DMS153 (cell line): ENCODE results near the gene LIN54.
A peak's percentile ranks its signal among the peaks of the same experiment; 100 is the strongest.
"Not testable (repeated sequence)": the region's sequence is repeated elsewhere in the genome, so short reads cannot be mapped to it uniquely, and the experiment has no call there.

Experiments
- DNase-seq: peaks from one replicate; lab custom pipeline; 2025; lab: John Stamatoyannopoulos, UW

The LIN54 gene

DNA sequence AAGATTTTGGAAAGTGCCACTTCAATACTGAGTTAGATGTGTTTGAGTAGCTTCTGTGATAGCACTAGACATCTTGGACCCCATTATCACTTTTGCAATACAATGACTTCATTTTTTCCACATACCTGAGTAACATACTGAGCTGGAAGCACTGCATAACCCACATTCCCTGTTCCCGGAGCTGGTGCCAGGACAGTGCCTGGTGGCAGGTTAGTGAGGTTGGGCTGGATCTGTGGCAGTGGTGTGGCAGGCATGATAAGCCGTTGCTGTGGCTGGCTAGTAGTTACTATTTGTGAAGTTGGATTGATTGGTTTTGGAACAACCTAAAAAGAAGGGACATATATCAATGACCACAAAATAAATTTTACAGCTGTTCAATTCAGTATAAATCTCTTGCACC is 71.2 kb downstream of the LIN54 start:
- DNase-seq: no peak

DNA sequence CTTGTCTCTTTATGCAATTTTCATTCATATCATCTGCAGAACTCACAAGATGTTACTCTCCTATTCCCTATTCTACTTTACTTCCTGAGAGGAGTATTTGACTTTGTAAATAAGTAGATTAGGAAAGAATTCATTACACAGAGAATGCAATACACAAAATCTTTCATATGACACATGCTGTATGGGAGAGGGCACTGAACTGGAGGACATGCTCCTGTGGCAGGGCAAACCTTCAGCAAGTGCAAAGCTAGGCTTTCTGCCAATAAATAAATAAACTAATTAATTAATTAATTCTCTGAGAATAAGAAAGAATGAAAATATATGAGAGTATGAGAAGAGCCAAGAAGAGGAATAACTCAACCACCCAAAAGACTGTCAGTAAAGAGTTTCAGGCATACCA is 76.2 kb downstream of the LIN54 start:
- no peak for DNase-seq

DNA sequence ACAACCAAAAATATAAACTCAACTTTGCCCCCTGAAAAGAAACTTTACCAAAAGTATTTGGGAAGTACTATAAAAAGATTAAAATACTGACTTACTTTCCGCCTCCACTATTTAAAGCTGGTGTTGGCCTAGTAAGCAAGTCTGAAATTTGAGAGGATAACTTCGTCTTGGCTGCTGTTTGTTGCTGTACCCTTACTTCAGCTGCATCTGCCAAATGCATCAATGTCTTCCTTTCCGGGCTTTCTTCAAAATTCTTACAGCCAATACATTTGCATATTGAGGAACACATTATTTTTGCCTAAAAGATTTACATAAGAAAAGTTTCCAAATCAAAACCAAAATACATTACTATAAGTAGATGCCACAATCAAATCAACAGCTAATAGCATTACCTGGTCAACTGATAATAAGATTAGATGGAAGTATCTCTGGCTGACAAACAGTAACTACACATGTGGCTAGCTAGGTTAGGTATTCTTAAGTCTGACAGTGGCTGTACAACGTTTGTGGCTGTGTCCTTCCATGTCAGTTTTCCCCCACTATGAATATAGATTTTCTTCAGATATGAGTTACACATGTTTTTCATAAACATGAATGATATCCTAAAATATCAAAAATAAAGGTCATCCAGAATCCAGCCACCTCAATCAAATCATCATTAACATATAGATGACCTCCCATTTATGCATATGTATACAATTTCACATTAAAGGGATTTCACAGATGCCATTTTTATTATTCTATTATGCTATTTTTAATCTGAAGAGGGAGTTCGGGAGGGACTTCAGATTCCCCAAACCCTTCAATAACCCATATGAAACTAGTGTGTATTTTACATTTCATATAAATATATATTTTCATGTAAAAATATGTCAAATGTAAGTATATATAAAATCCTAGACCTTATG is 79.5 kb downstream of the LIN54 start:
- DNase-seq: no peak

DNA sequence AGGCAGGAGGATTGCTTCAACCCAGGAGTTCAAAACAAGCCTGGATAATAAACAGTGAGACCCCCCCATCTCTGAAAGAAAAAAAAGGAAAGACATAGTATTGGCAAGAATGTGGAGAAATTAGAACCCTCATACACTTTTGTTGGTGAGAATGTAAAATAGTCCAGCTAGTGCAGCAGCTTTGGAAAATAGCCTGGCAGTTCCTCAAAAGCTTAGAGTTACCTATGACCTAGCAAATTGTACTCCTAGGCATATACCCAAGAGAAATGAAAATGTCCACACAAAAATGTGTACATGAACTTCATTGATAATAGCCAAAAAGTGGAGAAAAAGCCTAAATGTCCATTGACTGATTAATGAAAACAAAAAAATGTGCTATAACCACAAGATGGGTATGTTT is 88.8 kb downstream of the LIN54 start:
- no peak for DNase-seq

DNA sequence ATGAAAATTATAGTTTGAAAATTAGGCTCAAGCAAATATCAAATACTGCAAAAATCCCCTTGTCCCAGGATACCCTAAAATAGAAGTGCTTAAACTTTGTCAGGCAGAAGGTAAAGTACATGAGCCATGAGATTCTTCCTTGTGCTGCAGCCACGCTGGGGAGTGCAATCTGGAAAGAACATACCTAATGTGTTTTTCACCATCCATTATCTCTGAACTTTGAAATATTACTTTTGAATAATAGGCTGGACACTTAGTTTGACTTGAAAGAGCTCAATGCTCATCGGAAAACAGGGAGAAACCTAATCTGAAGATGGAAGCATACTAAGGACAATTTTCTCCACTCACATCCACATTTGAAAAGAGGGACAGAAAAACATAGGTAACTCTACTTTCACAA is 91.2 kb downstream of the LIN54 start:
- no peak for DNase-seq

DNA sequence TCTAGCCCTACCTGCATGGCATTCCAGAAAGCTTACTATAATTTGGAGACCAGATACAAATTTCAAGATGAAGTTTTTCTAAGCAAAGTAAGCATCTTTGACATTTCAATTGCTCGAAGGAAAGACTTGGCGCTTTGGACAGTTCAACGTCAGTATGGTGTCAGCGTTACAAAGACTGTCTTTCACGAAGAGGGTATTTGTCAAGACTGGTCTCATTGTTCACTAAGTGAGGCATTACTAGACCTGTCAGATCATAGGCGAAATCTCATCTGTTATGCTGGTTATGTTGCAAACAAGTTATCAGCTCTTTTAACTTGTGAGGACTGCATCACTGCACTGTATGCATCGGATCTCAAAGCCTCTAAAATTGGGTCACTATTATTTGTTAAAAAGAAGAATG is 92.5 kb downstream of the LIN54 start:
- no peak for DNase-seq

DNA sequence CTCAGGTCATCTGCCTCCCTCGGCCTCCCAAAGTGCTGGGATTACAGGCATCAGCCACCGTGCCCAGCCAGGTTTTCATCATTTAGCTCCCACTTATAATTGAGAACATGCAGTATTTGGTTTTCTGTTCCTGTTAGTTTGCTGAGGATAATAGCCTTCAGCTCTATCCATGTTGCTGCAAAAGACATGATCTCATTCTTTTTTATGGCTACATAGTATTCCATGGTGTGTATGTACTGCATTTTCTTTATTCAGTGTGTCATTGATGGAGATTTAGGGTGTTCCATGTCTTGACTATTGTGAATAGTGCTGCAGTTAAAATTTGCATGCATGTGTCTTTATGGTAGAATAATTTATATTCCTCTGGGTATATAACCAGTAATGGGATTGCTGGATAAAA is 96.7 kb downstream of the LIN54 start:
- not testable (repeated sequence) for DNase-seq

DNA sequence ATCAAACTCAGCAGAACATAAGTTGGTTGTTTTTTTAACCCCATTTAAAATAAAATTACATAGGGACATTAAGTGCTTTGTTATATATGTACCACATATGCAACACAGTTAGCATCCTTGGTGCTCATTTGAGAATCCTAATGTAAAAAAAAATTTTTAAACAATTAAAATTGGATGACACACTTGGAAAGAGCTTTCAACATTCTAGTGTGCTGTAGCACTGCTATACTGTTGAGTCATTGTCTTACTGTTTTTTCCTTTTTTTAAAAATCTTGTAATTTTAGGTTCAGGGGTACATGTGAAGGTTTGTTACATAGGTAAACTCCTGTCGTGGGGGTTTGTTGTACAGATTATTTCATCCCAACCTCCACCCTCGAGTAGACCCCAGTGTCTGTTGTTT is 97.3 kb downstream of the LIN54 start:
- no peak for DNase-seq

DNA sequence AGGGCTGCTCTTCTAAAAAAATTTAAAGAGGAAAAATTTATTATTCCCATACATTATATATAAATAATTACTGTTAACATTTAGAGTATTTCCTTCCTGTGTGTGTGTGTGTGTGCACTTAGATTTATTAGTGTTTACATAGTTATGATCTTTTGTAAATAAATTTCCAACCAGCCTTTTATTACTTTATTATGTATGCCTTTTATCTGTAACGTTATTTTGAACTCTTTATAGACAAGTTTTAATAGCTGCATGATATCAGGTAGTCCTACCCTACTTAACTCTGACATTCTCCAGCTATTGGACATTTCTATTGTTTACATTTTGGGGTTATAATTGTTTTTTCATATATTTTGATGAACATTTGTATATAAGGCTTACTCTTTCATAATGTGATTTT is 101.3 kb downstream of the LIN54 start:
- DNase-seq: no peak

DNA sequence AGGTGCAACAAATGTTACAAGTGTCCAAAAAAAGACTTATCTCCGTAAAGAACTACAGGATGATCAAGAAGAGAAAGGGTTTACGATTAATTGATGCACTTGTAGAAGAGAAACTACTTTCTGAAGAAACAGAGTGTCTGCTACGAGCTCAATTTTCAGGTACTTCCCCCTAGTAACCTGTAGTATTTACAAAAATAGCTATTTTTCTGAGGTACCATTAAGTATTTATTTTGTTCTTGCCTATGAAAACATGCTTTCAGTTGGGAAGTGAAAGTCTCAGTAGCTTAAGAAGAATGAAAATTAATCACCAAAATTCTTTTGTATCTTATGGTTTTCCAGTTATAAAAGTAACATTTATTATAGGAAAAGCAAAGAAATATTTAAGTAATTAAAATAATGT is 104.2 kb downstream of the LIN54 start:
- no peak for DNase-seq

DNA sequence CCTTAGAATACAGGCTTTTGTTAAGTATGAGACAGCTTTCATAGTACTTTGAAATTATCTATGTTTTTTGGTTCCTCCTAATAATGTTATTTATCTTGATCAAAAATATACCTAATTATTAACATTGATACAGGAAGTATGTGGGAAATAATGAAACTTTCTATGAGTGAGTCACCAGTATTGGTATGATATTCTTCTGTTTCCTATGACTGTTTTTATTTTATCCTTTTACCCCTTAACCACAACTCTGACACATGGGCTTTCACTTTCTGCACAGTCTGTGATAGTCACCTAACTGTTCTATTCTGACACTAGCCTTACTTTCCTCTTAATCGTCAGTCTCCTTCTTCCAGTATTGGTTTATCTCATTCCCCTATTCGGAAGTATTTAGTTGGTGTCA is 105.4 kb downstream of the LIN54 start:
- no peak for DNase-seq

DNA sequence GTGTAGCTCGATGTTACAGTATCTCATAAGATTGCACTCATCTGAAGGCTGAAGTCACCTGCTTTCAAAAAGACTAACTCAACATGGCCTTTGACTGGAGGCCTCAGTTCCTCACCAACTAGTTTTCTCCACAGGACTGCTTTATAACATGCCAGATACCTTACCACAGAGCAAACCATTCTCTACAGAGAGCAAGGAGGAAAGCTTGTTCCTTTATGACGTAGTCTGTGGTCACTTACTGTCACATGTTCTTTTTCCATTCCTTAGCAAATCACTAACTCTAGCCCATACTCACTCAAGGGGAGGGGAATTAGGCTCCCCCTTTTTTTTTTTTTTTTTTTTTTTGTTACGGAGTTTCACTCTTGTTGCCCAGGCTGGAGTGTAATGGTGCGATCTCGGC is 106.9 kb downstream of the LIN54 start:
- DNase-seq: no peak

DNA sequence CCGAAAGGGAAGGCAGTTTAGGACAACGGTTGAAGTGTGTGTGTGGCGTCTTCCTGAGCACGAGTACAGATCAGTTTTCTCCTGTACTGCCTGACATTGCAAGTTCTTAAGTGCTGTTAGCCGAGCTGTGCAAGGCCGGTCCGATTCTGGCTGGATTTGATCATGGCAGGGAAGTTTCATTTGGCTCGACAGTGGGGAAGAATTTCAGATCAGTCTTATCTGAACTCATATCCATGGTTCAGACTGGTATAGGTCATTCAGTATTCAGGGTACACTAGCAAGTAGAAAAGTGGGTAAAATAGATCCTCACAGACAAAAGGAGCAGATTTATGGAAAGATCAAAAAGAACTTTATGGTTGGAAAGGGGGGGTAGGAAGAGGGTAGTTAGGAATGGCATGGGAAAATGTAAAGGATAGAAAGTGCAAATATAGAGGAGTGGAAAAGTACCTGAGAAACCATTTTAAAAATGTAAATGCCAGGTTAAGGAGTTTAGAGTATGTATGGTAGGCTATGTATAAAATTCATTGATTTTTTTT is 109.4 kb downstream of the LIN54 start:
- no peak for DNase-seq

DNA sequence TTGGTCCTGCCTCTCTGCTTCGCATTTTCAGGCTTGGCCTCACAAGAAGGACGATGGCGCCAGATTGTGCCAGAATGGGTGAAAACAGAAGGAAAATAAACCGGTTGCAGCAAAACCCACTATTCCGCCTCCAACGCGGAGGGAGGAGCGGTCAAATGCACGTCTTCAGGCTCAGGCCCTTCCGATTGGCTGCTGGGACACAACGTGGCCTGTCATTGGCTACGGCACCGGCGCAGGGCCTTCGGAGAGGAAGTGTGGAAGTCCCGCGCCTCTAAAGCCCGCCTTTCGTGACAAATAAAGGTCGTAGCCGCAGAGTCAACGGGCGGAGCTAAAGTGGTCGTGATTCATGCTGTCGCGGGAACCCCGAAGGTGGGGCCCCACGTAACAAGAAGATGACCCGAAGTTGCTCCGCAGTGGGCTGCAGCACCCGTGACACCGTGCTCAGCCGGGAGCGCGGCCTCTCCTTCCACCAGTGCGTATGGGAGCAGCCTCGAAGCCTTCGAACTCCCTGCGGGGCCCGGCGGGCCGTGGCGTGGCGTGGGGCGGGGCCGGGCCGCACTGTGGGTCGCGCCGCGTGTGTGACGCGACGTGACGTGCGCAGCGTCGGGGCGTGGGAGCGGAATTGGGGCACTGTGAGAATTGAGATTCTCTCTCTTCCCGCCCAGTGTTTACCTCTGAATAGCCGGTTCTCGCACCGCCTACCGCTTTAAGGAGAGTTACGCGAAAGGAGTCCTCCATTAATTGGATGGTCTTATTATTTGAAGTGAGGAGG is 110.0 kb downstream of the LIN54 start, which contains the start of gene THAP9:
Gene THAP9, plus strand, starts transcription at position 325 of the 772 bp plus-strand sequence. Its CDS starts 68 bp downstream, at position 393.
- peak; percentile 98 for DNase-seq

DNA sequence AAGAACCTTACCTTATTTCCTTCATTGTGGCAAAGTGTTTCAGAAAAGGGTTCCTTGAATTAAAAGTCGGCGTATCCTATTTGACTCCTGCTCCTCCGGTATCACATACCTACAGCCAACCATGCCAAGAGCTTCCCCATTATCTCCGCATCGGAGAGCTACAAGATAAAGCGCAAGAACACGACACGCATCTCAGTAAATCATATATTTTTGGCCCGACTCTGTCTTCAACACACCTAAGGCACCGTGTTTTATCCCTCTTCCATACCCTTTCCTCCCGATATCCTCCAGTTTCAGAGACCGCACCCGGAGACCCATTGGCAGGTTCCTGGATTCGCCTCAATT is 110.6 kb downstream of the LIN54 start:
- DNase-seq: peak; percentile 40

DNA sequence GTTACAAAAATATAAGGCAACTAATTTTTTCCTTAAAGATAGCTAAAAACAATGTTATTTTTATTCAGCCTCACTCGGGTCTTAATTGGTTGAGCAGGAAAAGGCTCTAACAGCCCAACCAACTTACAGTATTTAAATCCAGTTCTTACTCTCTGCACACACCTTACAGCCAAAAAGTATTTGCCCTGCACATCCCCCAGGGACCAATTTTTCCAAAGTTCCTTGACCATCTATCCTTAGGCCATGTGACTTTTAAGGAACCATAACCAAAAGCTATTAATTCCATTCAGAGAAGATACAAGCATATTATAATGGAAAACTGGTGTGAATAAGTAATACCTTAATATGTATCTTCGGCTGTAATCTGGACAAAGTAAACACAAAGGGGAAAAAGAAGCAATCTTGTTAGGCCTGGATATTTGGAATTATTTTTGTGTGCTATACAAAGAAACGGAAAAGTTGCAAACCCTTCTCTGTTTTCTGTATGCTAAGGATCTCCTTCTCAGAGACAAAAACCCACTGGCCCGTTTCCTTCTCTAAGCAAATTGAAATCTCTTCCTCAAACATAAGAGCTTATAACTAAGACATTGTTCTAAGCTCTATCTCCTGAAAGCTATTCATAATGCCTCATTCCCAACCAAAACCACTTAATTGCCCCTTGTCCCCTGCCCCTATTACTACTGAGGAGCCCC is 111.1 kb downstream of the LIN54 start:
- no peak for DNase-seq

DNA sequence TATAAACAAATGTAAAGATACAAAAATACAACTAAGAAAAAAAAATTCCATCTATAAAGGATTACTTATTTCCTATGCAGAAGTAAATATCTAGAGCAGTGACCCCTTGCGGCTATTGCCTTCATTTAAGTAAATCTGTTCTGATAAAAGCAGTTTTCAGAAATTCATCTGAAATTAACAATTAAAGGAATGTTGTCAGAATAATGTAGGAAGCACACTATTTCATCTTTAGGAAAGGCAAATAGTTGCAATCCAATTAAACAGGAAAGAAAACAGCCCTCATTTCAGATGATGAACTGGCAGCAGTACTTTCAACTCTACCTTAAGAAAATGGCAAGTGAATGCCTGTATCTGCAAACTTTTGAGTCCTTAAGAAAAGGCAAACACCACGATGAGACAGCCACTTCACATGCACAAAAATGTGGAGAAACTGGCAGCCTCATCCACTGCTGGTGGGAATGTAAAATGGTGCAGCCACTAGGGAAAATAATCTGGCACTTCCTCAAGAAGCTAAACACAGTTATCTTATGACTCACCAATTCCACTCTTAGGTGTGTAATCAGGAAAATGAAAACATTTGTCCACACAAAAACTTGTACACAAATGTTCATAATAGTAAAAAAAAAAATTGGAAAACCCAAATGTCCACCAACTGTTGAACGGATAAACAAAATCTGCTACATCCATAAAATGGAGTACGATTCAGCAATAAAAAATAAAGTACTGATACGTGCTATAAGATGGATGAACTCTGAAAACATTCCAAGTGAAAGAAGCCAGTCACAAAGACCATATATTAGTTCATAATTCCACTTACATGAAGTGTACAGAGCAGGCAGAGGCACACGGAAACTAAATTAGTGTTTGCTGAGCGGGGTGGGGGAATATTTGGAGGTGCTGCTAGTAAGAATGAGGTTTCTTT is 112.0 kb downstream of the LIN54 start:
- no peak for DNase-seq

DNA sequence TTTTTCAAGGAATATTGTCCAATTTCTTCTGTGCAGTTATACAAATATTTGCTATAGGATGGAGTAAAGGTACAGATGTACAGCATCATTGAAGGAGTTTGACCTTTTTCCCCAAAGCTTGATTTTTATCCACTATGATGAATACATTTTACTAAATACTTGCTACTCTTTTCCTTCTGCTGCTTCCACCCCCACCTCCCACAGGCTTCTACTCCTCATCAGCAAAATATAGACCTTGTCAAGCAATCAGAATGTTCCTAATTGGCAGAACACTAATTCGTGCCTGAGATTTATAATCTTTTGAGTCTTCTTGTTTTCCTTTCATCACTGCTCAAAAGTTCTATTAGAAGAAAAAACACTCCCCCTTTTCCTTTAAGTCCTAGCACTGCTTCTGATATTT is 113.9 kb downstream of the LIN54 start:
- no peak for DNase-seq

DNA sequence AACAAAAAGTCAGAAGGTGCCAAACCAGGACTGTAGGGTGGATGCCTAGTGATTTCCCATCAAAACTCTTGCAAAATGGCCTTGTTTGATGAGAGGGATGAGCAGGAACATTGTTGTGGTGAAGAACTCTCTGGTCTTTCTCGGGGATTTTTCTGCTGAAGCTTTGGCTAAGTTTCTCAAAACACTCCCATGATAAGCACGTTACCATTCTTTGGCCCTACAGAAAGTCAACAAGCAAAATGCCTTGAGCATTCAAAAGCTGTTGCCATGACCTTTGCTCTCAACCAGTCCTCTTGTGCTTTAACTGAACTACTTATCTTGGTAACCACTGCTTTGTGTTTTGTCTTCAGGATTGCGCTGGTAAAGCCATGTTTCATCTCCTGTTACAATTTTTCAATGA is 116.7 kb downstream of the LIN54 start:
- no peak for DNase-seq

DNA sequence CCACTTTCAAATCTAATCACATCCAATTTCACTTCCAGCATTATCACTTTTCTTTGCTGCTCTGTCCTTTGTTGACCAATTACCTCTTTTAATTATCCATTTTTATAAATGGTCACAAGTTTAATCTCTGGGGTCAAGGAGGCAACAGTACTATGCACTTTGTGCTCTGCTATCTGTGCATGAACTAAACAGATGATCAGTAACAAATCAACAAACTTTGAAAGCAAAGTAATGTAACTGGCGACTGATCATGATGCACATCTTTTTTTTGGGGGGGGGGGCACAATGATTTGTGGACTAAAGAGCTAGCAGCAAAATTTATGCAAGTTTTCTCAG is 118.2 kb downstream of the LIN54 start:
- DNase-seq: no peak

DNA sequence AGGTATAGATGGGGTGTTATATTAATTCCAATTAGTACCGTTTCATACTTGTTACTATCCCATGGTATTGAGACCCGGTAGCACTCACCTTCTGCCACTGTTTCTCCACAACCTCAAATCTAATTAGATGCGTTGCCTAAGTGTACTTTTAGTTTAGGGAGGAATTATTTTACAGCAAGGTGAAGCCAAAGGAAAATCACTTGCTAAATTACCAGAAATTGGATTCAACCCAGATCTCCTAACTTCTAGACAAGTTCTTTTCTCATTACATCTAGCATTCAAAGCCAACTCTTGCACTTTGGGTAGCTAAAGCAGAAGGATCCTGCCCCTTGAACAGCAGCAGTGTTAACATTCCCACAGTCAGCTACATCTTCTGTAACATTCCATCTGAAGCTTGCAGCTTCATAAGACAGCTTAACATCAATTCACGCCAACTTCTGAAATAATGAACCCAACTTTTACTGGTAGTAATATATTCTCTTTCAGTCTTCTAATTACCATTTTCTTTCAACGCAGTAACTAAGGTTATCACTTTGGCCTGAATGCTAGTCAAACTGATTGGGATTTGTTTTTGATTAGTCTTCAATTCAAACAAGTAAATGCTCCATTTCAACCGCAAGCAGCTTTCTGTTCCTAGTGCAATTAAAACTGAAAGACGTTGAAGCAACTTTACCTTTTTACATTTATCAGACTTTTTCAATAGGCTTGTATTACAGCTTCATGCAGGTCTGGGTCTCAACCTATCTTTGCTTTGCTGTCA is 118.7 kb downstream of the LIN54 start:
- DNase-seq: no peak
